Fibroblast of villous mesenchyme (primary cell): ENCODE measurements around the gene FBXO44. TPM values are rescaled to one million over a fixed set of nuclear protein-coding genes. Genes with fewer than 3 reads are reported as not detected.
A peak's percentile ranks its signal among the peaks of the same experiment; 100 is the strongest.

Source experiments
- DNase-seq: peaks from one replicate; pipeline ENCODE4 v3.0.0-alpha.2; 2010; ENCODE audit warnings: low read depth
- H3K4me3 ChIP-seq: 2 replicates; pipeline ENCODE4 v1.5.1; 2011; ENCODE audit warnings: low read depth, mild to moderate bottlenecking, low read length
- total RNA-seq: library from RNA; depleted of rRNA; stranded (reverse); fragments of >200 nt; gene quantifications from 2 replicates; pipeline ENCODE4 v1.2.3, GENCODE V29; 2012
- TF ChIP-seq, protein P1 (sequence below): IDR thresholded peaks from 2 replicates; pipeline ENCODE4 v1.5.1; 2012; ENCODE audit warnings: low read depth, mild to moderate bottlenecking, low read length; ENCODE audit not compliant: insufficient read depth

The FBXO44 gene
- total RNA-seq, 1 donor, result 14.2 TPM

DNA sequence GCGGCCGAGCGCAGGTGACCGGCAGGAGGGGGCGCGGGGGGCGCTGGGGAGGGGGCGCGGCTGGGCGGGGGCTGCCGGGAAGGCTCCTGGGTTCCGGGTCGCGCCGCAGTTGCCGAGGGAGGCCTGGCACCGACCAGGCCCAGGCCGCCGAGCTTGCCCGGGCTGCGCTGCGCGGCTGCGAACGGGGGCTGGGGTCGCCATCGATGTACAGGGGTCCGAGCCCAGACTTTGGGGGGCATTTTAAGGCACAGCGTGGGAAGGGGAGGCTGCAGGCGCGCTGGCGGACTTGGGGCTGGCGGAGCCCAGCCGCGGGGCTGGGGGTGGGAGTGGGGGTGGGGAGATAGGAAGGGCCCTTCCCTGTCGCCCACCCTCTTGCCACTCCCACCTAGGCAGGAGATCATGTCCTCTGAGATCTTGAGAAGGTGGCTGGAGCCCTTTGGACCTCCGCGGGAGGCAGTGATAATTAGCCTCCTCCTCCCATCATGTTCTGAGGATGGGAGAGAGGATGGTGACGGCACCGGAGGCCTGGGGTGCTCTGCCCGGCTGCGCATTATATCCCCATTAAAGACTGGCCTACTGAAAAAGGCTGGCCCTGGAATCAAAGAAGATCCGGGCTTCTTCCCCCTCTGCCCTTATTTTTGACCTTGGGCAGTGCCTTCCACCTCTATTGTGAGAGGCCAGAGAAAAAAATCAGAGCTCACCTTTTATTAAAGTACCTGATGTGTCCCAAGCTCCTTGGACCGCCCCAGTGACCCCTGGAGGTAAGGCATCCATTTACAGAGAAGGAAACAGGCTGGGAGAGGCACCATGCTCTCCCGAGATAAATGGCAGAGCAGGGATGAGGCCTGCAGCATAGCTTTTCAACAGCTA, 497 bp downstream of the FBXO44 start:
- H3K4me3 ChIP-seq, result peak overlapping the region; percentile 80
- no peak for DNase-seq
- TF ChIP-seq, protein P1, sequence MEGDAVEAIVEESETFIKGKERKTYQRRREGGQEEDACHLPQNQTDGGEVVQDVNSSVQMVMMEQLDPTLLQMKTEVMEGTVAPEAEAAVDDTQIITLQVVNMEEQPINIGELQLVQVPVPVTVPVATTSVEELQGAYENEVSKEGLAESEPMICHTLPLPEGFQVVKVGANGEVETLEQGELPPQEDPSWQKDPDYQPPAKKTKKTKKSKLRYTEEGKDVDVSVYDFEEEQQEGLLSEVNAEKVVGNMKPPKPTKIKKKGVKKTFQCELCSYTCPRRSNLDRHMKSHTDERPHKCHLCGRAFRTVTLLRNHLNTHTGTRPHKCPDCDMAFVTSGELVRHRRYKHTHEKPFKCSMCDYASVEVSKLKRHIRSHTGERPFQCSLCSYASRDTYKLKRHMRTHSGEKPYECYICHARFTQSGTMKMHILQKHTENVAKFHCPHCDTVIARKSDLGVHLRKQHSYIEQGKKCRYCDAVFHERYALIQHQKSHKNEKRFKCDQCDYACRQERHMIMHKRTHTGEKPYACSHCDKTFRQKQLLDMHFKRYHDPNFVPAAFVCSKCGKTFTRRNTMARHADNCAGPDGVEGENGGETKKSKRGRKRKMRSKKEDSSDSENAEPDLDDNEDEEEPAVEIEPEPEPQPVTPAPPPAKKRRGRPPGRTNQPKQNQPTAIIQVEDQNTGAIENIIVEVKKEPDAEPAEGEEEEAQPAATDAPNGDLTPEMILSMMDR, result no peak

DNA sequence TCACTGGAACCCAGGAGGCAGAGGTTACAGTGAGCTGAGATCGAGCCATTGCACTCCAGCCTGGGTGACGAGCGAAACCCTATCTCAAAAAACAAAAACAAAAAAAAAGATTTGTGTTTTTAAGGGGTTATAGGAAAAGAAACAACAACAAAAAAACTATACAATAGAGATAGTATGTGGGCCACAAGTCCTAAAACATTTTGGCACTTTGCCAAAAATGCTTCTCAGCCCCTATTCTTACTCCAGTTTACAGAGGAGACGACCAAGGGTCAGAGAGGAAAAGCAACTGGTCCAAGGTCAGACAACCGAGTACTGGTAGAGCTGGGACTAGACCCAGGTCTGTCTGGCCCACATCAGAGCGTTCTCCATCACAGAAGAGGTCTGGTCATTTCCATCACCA, 3.0 kb downstream of the FBXO44 start:
- no peak for DNase-seq
- TF ChIP-seq, protein P1, result no peak
- H3K4me3 ChIP-seq, result no peak overlapping the region

DNA sequence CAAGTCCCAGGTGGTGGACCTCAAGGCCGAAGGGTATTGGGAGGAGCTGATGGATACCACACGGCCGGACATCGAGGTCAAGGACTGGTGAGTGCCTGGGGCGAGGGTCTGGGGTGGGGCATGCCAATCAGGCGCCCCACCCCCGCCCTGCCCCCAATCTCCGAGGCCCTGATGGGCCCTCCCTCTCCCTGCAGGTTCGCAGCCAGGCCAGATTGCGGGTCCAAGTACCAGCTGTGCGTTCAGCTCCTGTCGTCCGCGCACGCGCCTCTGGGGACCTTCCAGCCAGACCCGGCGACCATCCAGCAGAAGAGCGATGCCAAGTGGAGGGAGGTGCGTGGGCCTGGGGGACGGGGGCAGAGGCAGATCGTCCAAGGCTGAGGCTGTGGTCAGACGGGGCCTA, 3.9 kb downstream of the FBXO44 start:
- DNase-seq, result no peak
- TF ChIP-seq, protein P1, result no peak
- H3K4me3 ChIP-seq, result no peak overlapping the region

DNA sequence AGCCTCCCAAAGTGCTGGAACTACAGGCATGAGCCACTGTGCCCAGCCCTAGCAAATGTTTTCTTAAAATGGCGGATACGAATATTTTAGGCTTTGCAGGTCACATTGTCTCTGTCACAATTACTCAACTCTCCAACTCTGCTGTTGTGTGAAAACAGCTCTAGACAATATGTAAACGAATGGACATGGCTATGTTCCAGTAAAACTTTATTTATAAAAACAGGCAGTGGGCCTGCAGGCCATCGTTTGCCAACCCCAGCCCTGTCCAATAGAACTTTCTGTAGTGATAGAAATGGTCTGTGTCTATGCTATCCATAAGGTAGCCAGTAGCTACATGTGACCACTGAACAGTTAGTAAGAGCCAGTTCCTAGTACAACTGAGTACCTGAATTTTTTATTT, 5.1 kb downstream of the FBXO44 start:
- TF ChIP-seq, protein P1, result no peak
- H3K4me3 ChIP-seq, result no peak overlapping the region
- no peak for DNase-seq

DNA sequence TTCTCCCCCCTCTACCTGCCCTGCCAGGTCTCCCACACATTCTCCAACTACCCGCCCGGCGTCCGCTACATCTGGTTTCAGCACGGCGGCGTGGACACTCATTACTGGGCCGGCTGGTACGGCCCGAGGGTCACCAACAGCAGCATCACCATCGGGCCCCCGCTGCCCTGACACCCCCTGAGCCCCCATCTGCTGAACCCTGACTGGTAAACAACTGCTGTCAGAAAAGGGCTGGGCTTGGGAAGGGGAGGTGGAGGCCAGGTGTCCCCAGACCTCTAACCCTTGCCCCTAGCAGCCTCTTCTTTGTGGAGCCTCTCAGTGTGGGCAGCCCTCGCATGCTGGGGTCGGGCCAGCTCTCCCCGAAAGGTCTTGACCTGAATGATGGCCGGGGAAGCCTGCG, 6.4 kb downstream of the FBXO44 start:
- TF ChIP-seq, protein P1, result no peak
- no peak overlapping the region for H3K4me3 ChIP-seq
- no peak for DNase-seq

DNA sequence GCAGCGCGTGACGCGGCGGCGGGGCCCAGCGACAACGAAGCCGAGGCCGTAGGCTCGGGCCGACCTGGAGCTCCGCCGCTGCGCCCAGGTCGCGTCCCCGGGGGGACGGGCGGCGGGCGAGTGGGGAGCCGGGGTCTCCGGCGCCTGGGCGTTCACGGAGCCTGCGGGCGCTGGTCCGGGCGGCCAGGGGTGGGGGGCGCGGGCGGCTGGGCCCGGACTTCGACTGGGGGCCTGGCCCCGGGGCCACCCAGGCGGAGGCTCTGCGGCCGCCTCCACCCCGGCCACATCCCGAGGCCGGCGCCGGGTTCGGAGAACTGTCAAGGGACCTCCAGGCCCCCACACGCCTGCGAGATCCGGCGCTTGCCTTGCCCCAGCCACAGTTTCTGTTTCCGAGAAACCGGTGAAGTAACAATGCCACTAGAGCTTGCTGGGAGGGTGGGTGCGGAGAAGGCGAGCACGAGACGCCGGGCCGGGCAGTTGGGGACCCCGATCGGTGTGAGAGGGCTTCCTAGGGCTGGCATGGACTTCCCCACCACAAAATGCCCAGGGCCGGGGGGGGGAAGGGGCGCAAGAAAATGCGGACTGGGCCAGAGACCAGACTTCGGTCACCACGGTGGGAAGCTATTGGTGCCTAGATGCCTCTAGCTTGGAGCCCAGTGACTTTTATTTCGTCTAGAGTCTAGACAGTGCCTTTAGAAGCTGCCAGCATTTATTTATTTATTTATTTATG, 9.8 kb downstream of the FBXO44 start:
- TF ChIP-seq, protein P1, result no peak
- H3K4me3 ChIP-seq, result peak overlapping the region; percentile 62
- DNase-seq, result peak; percentile 36
